ENCODE measurements around the gene TCERG1L. TPM values are rescaled to one million over a fixed set of nuclear protein-coding genes. Genes with fewer than 3 reads are reported as not detected.
"Not testable (repeated sequence)": the region's sequence is repeated elsewhere in the genome, so short reads cannot be mapped to it uniquely, and the experiment has no call there.

The TCERG1L gene
- total RNA-seq, 1 experiment from 2014 or later = 0.05 TPM

GRCh38 chr10:131102147-131102546 is 209.4 kb downstream of the TCERG1L start:
- in situ Hi-C loops (cut with HindIII; ENCODE audit: low pct_unique_long_range_greater_than_20kb, low sequenced_read_pairs) = no loop called here

GRCh38 chr10:131100418-131101410 is 210.8 kb downstream of the TCERG1L start:
- DNase-seq (ENCODE audit: low read depth, low spot score); in situ Hi-C loops (cut with HindIII; ENCODE audit: low pct_unique_long_range_greater_than_20kb, low sequenced_read_pairs): not testable (repeated sequence)

More at GRCh38 chr10:131102147-131102546, 209.4 kb downstream of the TCERG1L start:
- DNase-seq (ENCODE audit: low read depth, low spot score) = no peak

- in situ Hi-C loops (cut with HindIII; ENCODE audit: low pct_unique_long_range_greater_than_20kb, low sequenced_read_pairs) = no loop called here
- DNase-seq (ENCODE audit: low read depth, low spot score) = no peak
Observed at GRCh38 chr10:131099028-131099726, 212.3 kb downstream of the TCERG1L start.

- in situ Hi-C loops (cut with HindIII; ENCODE audit: low pct_unique_long_range_greater_than_20kb, low sequenced_read_pairs) = no loop called here
- DNase-seq (ENCODE audit: low read depth, low spot score) = no peak
Observed at GRCh38 chr10:131098416-131098952, 213.0 kb downstream of the TCERG1L start.

- DNase-seq (ENCODE audit: low read depth, low spot score) = no peak
- in situ Hi-C loops (cut with HindIII; ENCODE audit: low pct_unique_long_range_greater_than_20kb, low sequenced_read_pairs) = no loop called here
Observed at GRCh38 chr10:131096031-131096430, 215.5 kb downstream of the TCERG1L start.

GRCh38 chr10:131095313-131095580 is 216.3 kb downstream of the TCERG1L start:
- in situ Hi-C loops (cut with HindIII; ENCODE audit: low pct_unique_long_range_greater_than_20kb, low sequenced_read_pairs) = no loop called here
- no peak for DNase-seq (ENCODE audit: low read depth, low spot score)

GRCh38 chr10:131094527-131095312 is 216.8 kb downstream of the TCERG1L start:
- no peak for DNase-seq (ENCODE audit: low read depth, low spot score)
- in situ Hi-C loops (cut with HindIII; ENCODE audit: low pct_unique_long_range_greater_than_20kb, low sequenced_read_pairs) = no loop called here

GRCh38 chr10:131093795-131094366 is 217.6 kb downstream of the TCERG1L start:
- in situ Hi-C loops (cut with HindIII; ENCODE audit: low pct_unique_long_range_greater_than_20kb, low sequenced_read_pairs) = no loop called here
- DNase-seq (ENCODE audit: low read depth, low spot score) = no peak

GRCh38 chr10:131093346-131093745 is 218.2 kb downstream of the TCERG1L start:
- no peak for DNase-seq (ENCODE audit: low read depth, low spot score)
- in situ Hi-C loops (cut with HindIII; ENCODE audit: low pct_unique_long_range_greater_than_20kb, low sequenced_read_pairs) = no loop called here

GRCh38 chr10:131092876-131093275 is 218.6 kb downstream of the TCERG1L start:
- in situ Hi-C loops (cut with HindIII; ENCODE audit: low pct_unique_long_range_greater_than_20kb, low sequenced_read_pairs) = no loop called here
- DNase-seq (ENCODE audit: low read depth, low spot score) = no peak

- in situ Hi-C loops (cut with HindIII; ENCODE audit: low pct_unique_long_range_greater_than_20kb, low sequenced_read_pairs) = no loop called here
- no peak for DNase-seq (ENCODE audit: low read depth, low spot score)
Observed at GRCh38 chr10:131092386-131092785, 219.1 kb downstream of the TCERG1L start.

GRCh38 chr10:131091682-131092081 is 219.8 kb downstream of the TCERG1L start:
- DNase-seq (ENCODE audit: low read depth, low spot score) = no peak
- in situ Hi-C loops (cut with HindIII; ENCODE audit: low pct_unique_long_range_greater_than_20kb, low sequenced_read_pairs) = no loop called here

GRCh38 chr10:131090761-131091661 is 220.5 kb downstream of the TCERG1L start:
- no peak for DNase-seq (ENCODE audit: low read depth, low spot score)
- in situ Hi-C loops (cut with HindIII; ENCODE audit: low pct_unique_long_range_greater_than_20kb, low sequenced_read_pairs) = no loop called here

- no peak for DNase-seq (ENCODE audit: low read depth, low spot score)
- in situ Hi-C loops (cut with HindIII; ENCODE audit: low pct_unique_long_range_greater_than_20kb, low sequenced_read_pairs) = no loop called here
Observed at GRCh38 chr10:131089861-131090260, 221.7 kb downstream of the TCERG1L start.

GRCh38 chr10:131089150-131089549 is 222.4 kb downstream of the TCERG1L start:
- no peak for DNase-seq (ENCODE audit: low read depth, low spot score)
- in situ Hi-C loops (cut with HindIII; ENCODE audit: low pct_unique_long_range_greater_than_20kb, low sequenced_read_pairs) = no loop called here

GRCh38 chr10:131088619-131089018 is 222.9 kb downstream of the TCERG1L start:
- DNase-seq (ENCODE audit: low read depth, low spot score) = peak; percentile 8
- in situ Hi-C loops (cut with HindIII; ENCODE audit: low pct_unique_long_range_greater_than_20kb, low sequenced_read_pairs) = no loop called here
